ENCODE data around the gene KLHL11. TPM values are rescaled to one million over a fixed set of nuclear protein-coding genes. Genes with fewer than 3 reads are reported as not detected.
A peak's percentile ranks its signal among the peaks of the same experiment; 100 is the strongest.

The KLHL11 gene
- polyA plus RNA-seq, 1 donor (not counting 4 experiments of a cell fraction or from before 2014, with no cell fraction given): 5.2 TPM

- H3K27ac ChIP-seq (ENCODE audit: control insufficient read depth, insufficient read depth, low read length): no peak overlapping the region
- FAIRE-seq (no peak), DNase-seq (ENCODE audit: low read depth, low spot score) (no peak)
- TF ChIP-seq EZH2 (IDR thresholded peaks at IDR 0.05; ENCODE audit: low read length) (no peak), CTCF (optimal IDR thresholded peaks at IDR 0.05 in 1 of 3, IDR thresholded peaks at IDR 0.05 in 1 of 3, conservative IDR thresholded peaks at IDR 0.05 in 1 of 3; ENCODE audit: extremely low read depth in 1 of 3, insufficient read depth in 2 of 3, low read length in 3 of 3) (peak in 1 of 3 experiments; percentile 11)
- H4K20me1 ChIP-seq (ENCODE audit: control insufficient read depth, extremely low read depth, insufficient read depth, low read length): peaks cover 75% of the 10 kb centered on the region
- no peaks in the 10 kb centered on the region for H3K9me3 ChIP-seq (ENCODE audit: control insufficient read depth, low read depth, low read length)
- H3K79me2 ChIP-seq (ENCODE audit: control insufficient read depth, insufficient read depth, low read length): peaks cover 84% of the 10 kb centered on the region
- H2AFZ ChIP-seq (ENCODE audit: control insufficient read depth, low read length): no peak overlapping the region
- H3K9ac ChIP-seq (ENCODE audit: control insufficient read depth, extremely low read depth, insufficient read depth, low read length): no peak overlapping the region
- peaks cover 66 to 67% of the 10 kb centered on the region in 2 experiments for H3K36me3 ChIP-seq (ENCODE audit: control insufficient read depth in 2 of 2, extremely low read depth in 1 of 2, insufficient read depth in 2 of 2, low read length in 2 of 2)
- no peaks in the 10 kb centered on the region for H3K27me3 ChIP-seq (ENCODE audit: control insufficient read depth, extremely low read depth, insufficient read depth, low read length)
- peaks cover 5% of the 10 kb centered on the region for H3K9me1 ChIP-seq (ENCODE audit: control insufficient read depth, extremely low read depth, insufficient read depth, low read length)
- dilution Hi-C loops (cut with MboI; ENCODE audit: extremely low pct_ligation_motif_present, low sequenced_read_pairs): no loop called here
- no peak overlapping the region for H3K4me2 ChIP-seq (ENCODE audit: control insufficient read depth, extremely low read depth, insufficient read depth, low read depth, low read length)
- H3K4me3 ChIP-seq (ENCODE audit: control insufficient read depth in 2 of 3, extremely low read depth in 1 of 3, insufficient read depth in 2 of 3, low read depth in 1 of 3, low read length in 3 of 3): no peak overlapping the region
- H3K4me1 ChIP-seq (ENCODE audit: control insufficient read depth, extremely low read depth, insufficient read depth, low read length): peaks cover 21% of the 10 kb centered on the region
Measured at GRCh38 chr17:41912925-41913324, 47.7 kb upstream of the KLHL11 start.

GRCh38 chr17:41910701-41911391 lies 45.6 kb upstream of the KLHL11 start:
- Histone ChIP-seq H3K4me3 (ENCODE audit: control insufficient read depth in 2 of 3, extremely low read depth in 1 of 3, insufficient read depth in 2 of 3, low read depth in 1 of 3, low read length in 3 of 3) (no peak overlapping the region), H3K27ac (ENCODE audit: control insufficient read depth, insufficient read depth, low read length) (no peak overlapping the region), H3K9me1 (ENCODE audit: control insufficient read depth, extremely low read depth, insufficient read depth, low read length) (peaks cover 2% of the 10 kb centered on the region), H3K9ac (ENCODE audit: control insufficient read depth, extremely low read depth, insufficient read depth, low read length) (no peak overlapping the region), H3K4me1 (ENCODE audit: control insufficient read depth, extremely low read depth, insufficient read depth, low read length) (peaks cover 8% of the 10 kb centered on the region), H4K20me1 (ENCODE audit: control insufficient read depth, extremely low read depth, insufficient read depth, low read length) (peaks cover 63% of the 10 kb centered on the region), H3K9me3 (ENCODE audit: control insufficient read depth, low read depth, low read length) (no peaks in the 10 kb centered on the region), H3K79me2 (ENCODE audit: control insufficient read depth, insufficient read depth, low read length) (peaks cover 67% of the 10 kb centered on the region), H3K27me3 (ENCODE audit: control insufficient read depth, extremely low read depth, insufficient read depth, low read length) (no peaks in the 10 kb centered on the region), H3K4me2 (ENCODE audit: control insufficient read depth, extremely low read depth, insufficient read depth, low read depth, low read length) (no peak overlapping the region), H3K36me3 (ENCODE audit: control insufficient read depth in 2 of 2, extremely low read depth in 1 of 2, insufficient read depth in 2 of 2, low read length in 2 of 2) (peaks cover 81 to 85% of the 10 kb centered on the region in 2 experiments), H2AFZ (ENCODE audit: control insufficient read depth, low read length) (no peak overlapping the region)
- TF ChIP-seq CTCF (optimal IDR thresholded peaks at IDR 0.05 in 1 of 3, IDR thresholded peaks at IDR 0.05 in 1 of 3, conservative IDR thresholded peaks at IDR 0.05 in 1 of 3; ENCODE audit: extremely low read depth in 1 of 3, insufficient read depth in 2 of 3, low read length in 3 of 3): no peak
- TF ChIP-seq EZH2 (IDR thresholded peaks at IDR 0.05; ENCODE audit: low read length): no peak
- dilution Hi-C loops (cut with MboI; ENCODE audit: extremely low pct_ligation_motif_present, low sequenced_read_pairs): no loop called here
- DNase-seq (ENCODE audit: low read depth, low spot score) (no peak), FAIRE-seq (no peak)

Data from keratinocyte (primary cell).